PC-9 (cell line): ENCODE data around the gene AP5B1. TPM values are rescaled to one million over a fixed set of nuclear protein-coding genes. Genes with fewer than 3 reads are reported as not detected.

Experiments used
- BruUV-seq: library from RNA; stranded (reverse); fragments of 400-500 nt; replicated peaks from 2 replicates; lab custom pipeline; 2021; lab: Mats Ljungman, UMichigan
- CTCF ChIA-PET: fragments of 300-600 bp; sonication (Branson Sonifier 250); formaldehyde crosslinking; loops from one replicate; lab custom pipeline; 2022; ENCODE audit warnings: antibody characterized with exemption; lab: Charles Lee
- POLR2A ChIA-PET: fragments of 300-600 bp; sonication (Branson Sonifier 250); formaldehyde crosslinking; loops from one replicate; lab custom pipeline; 2022; ENCODE audit warnings: antibody characterized with exemption; ENCODE audit not compliant: unreplicated experiment; lab: Charles Lee
- DNase-seq, 2 experiments: peaks; one replicate each; pipeline versions ENCODE4 v3.0.0 to v3.0.0-alpha.2; 2015 to 2022; ENCODE audit warnings: mixed read lengths in 1 of 2
- H2AFZ ChIP-seq: fragments of 200-600 bp; sonication (generic); 2 replicates; pipeline ENCODE4 v1.8.1; 2017; ENCODE audit warnings: antibody characterized with exemption
- H3F3A ChIP-seq: fragments of 200-600 bp; sonication (generic); 2 replicates; pipeline ENCODE4 v1.8.1; 2017; ENCODE audit warnings: antibody characterized with exemption, mild to moderate bottlenecking, low read depth; ENCODE audit not compliant: insufficient read depth
- H3K27ac ChIP-seq: fragments of 200-600 bp; sonication (generic); 2 replicates; pipeline ENCODE4 v1.6.1; 2016; ENCODE audit warnings: mixed run types
- H3K27me3 ChIP-seq: fragments of 200-600 bp; sonication (generic); 2 replicates; pipeline ENCODE4 v1.6.1; 2016; ENCODE audit warnings: low read depth, mixed run types; ENCODE audit not compliant: insufficient read depth
- H3K36me3 ChIP-seq: fragments of 200-600 bp; sonication (generic); 2 replicates; pipeline ENCODE4 v1.6.1; 2016; ENCODE audit warnings: low read depth, mixed run types
- H3K4me1 ChIP-seq: fragments of 200-600 bp; sonication (generic); replicated peaks from 2 replicates; pipeline ENCODE4 v1.6.1; 2016; ENCODE audit warnings: mixed run types; ENCODE audit not compliant: insufficient read depth
- H3K4me2 ChIP-seq: fragments of 200-600 bp; sonication (generic); 2 replicates; pipeline ENCODE4 v1.6.1; 2017; ENCODE audit warnings: mixed run types
- H3K4me3 ChIP-seq: fragments of 200-600 bp; sonication (generic); 2 replicates; pipeline ENCODE4 v1.6.1; 2016; ENCODE audit warnings: mixed run types
- H3K79me2 ChIP-seq: fragments of 200-600 bp; sonication (generic); 2 replicates; pipeline ENCODE4 v1.6.1; 2017; ENCODE audit warnings: low read depth, mixed run types
- H3K9me2 ChIP-seq: fragments of 200-600 bp; sonication (generic); 2 replicates; pipeline ENCODE4 v1.8.1; 2017; ENCODE audit warnings: mild to moderate bottlenecking; ENCODE audit not compliant: insufficient read depth
- H3K9me3 ChIP-seq: fragments of 200-600 bp; sonication (generic); 2 replicates; pipeline ENCODE4 v1.8.1; 2016; ENCODE audit warnings: low read depth; ENCODE audit not compliant: insufficient read depth
- H4K20me1 ChIP-seq: fragments of 200-600 bp; sonication (generic); 2 replicates; pipeline ENCODE4 v1.8.1; 2017; ENCODE audit not compliant: insufficient read depth
- EZH2 ChIP-seq: fragments of 200-600 bp; sonication (generic); IDR thresholded peaks from 2 replicates; pipeline ENCODE4 v1.8.0; 2017; ENCODE audit warnings: antibody characterized with exemption, low read depth
- intact Hi-C: fragments of 100-400 bp; cut with micrococcal nuclease; formaldehyde crosslinking; loops from one replicate; pipeline ENCODE4 v1.10.0; 2022; ENCODE audit not compliant: unreplicated experiment
- total RNA-seq: library from RNA; stranded (reverse); gene quantifications from 2 replicates; pipeline ENCODE4 v1.2.3, GENCODE V29; 2021
- TF ChIP-seq, protein P1 (sequence below): fragments of 200-600 bp; sonication (generic); conservative IDR thresholded peaks from 2 replicates; pipeline ENCODE4 v1.6.1; 2017; ENCODE audit warnings: mixed run types, antibody characterized with exemption, mild to moderate bottlenecking, moderate library complexity

The AP5B1 gene
- total RNA-seq, 1 experiment from 2014 or later = 20.8 TPM

DNA sequence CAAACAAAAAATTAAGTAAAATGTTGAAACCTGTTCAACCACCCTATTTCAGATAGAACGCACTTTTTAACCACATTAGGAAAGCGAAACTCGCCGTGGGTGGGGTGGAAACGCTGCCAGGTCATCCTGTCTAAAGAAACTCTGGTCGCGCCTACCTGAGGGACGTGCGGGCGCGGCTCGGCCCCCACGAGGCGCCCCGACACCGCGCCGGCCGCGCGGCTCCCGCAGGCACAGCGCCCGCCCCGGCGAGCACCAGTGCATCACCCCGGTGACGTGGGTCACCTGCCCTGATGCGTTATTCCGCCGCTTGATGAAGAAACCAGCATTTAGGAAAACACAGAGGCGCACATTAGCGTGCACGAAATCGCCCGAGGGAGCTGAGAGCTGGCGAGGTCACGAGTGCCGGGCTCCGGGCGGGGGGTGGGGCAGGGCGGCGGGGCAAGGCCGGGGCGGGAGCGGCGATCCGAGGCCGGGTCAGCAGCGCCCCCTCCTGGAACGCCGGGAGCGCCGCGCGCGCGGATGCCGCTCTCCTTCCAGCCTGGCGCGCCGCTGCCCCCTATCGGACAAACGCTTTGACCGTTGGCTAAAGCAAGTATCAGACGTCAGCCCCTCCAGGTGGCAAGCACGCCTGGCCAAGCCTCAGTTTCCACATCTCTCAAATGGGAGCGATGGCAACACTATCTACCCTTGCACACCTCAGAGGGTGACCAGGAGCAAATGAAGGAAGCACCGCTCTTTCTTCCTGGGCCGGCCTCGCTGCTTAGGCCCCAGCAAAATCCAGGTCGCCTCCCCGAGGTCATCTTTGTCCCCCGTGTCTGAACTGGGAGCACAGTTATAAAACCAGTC lies 37.3 kb upstream of the AP5B1 start:
- no peaks in the 10 kb centered on the region for H3K79me2 ChIP-seq
- H3F3A ChIP-seq = peaks cover 7% of the 10 kb centered on the region
- peak overlapping the region; percentile 84 for H2AFZ ChIP-seq
- H3K27ac ChIP-seq = peak overlapping the region; percentile 55
- ChIA-PET POLR2A (interaction anchor here (0.6 to 0.7 kb wide), 4 partner anchors 40 to 154 kb away, joined by 3 to 10 read pairs (median 8); no protein-coding TSS in a partner anchor), CTCF (interaction anchor here (1.6 to 2.7 kb wide), 2 partner anchors 39 to 106 kb away, joined by 10 to 16 read pairs; partner anchors contain the start of gene KAT5)
- no peaks in the 10 kb centered on the region for H3K9me3 ChIP-seq
- no peaks in the 10 kb centered on the region for H3K36me3 ChIP-seq
- BruUV-seq = no TSS peak
- H3K4me2 ChIP-seq = peak overlapping the region; percentile 83
- peak overlapping the region; percentile 70 for H3K4me3 ChIP-seq
- intact Hi-C loops = loop anchor here (1.0 to 5.0 kb wide), 5 partner anchors 38 to 181 kb away; partner anchors contain the start of genes AP5B1 and SIPA1
- DNase-seq = peak; percentile 71 to 95
- H3K4me1 ChIP-seq = peaks cover 8% of the 10 kb centered on the region; the same call in 1 of the 2 replicates
- TF ChIP-seq, protein P1, sequence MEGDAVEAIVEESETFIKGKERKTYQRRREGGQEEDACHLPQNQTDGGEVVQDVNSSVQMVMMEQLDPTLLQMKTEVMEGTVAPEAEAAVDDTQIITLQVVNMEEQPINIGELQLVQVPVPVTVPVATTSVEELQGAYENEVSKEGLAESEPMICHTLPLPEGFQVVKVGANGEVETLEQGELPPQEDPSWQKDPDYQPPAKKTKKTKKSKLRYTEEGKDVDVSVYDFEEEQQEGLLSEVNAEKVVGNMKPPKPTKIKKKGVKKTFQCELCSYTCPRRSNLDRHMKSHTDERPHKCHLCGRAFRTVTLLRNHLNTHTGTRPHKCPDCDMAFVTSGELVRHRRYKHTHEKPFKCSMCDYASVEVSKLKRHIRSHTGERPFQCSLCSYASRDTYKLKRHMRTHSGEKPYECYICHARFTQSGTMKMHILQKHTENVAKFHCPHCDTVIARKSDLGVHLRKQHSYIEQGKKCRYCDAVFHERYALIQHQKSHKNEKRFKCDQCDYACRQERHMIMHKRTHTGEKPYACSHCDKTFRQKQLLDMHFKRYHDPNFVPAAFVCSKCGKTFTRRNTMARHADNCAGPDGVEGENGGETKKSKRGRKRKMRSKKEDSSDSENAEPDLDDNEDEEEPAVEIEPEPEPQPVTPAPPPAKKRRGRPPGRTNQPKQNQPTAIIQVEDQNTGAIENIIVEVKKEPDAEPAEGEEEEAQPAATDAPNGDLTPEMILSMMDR = peak; percentile 96
- TF ChIP-seq EZH2 = no peak
- H3K27me3 ChIP-seq = no peaks in the 10 kb centered on the region
- no peaks in the 10 kb centered on the region for H3K9me2 ChIP-seq
- H4K20me1 ChIP-seq = no peaks in the 10 kb centered on the region

DNA sequence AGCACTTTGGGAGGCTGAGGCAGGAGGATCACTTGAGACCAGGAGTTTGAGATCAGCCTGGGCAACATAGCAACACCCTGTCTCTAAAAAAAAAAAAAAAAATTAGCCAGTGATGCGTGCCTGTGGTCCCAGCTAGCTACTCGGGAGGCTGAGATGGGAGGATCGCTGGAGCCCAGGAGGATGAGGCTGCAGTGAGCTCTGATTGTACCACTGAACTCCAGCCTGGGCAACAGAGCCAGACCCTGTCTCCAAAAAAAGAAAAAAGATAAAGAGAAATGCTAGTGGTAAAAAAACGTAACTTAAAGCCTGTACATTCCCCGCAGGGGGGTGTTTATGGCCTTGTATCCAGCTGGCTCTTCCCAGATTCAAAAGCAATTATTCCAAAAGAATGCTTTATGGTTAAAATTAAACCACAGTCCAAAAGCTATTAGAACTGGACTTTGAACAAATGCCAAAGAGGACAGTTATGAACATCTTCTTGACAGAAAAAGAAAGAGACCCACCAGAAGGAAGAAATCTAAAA lies 36.6 kb upstream of the AP5B1 start:
- CTCF ChIA-PET = interaction anchor here (1.6 to 2.7 kb wide), 2 partner anchors 38 to 105 kb away, joined by 10 to 16 read pairs; partner anchors contain the start of gene KAT5
- H2AFZ ChIP-seq = peak overlapping the region; percentile 84
- H3K4me3 ChIP-seq = peak overlapping the region; percentile 70

More for the DNA sequence above, 36.6 kb upstream of the AP5B1 start:
- H3K79me2 ChIP-seq = no peaks in the 10 kb centered on the region
- TF ChIP-seq, protein P1 = no peak
- TF ChIP-seq EZH2 = no peak
- peak overlapping the region; percentile 83 for H3K4me2 ChIP-seq
- H3K27ac ChIP-seq = peak overlapping the region; percentile 55
- no peaks in the 10 kb centered on the region for H3K9me2 ChIP-seq
- H3K9me3 ChIP-seq = no peaks in the 10 kb centered on the region
- TSS peak; percentile 60 for BruUV-seq
- no peaks in the 10 kb centered on the region for H4K20me1 ChIP-seq
- peaks cover 8% of the 10 kb centered on the region; the same call in 1 of the 2 replicates for H3K4me1 ChIP-seq
- H3K36me3 ChIP-seq = no peaks in the 10 kb centered on the region
- no peaks in the 10 kb centered on the region for H3K27me3 ChIP-seq
- DNase-seq = no peak
- POLR2A ChIA-PET = interaction anchor here (0.6 to 0.7 kb wide), 2 partner anchors 105 to 154 kb away, joined by 6 to 10 read pairs; no protein-coding TSS in a partner anchor
- intact Hi-C loops = loop anchor here (1.0 to 5.0 kb wide), 3 partner anchors 37 to 180 kb away; partner anchors contain the start of genes AP5B1 and SIPA1
- peaks cover 7% of the 10 kb centered on the region for H3F3A ChIP-seq
